Prostate gland (tissue), 1 donor: Measurements from ENCODE around the gene REV3L.

Experiments used
- POLR2A ChIP-seq: fragments of 450-650 bp; IDR thresholded peaks from one replicate; pipeline ENCODE4 v1.6.1; 2016; ENCODE audit warnings: antibody characterized with exemption, mild to moderate bottlenecking
- POLR2AphosphoS5 ChIP-seq: sonication (generic); formaldehyde crosslinking; IDR thresholded peaks from one replicate; pipeline ENCODE4 v1.6.1; 2017; ENCODE audit warnings: antibody characterized with exemption

DNA sequence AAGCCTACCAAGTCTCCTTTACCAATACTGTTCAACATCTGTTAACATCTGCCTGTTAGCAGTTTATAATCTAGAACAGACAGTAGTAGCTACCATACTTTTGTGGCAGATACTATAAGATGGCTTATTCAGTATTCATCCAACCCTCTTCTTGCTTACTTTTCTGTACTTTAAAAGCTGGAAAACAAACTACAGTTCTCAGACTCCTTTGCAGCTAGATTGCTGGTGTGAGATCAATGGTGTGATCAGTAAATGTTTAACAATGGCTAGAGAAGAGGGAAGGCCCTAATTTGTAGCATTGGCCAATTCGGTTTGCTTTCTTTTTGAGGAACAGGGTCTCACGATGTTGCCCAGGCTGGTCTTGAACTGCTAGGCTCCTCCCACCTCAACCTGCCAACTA, 3.5 kb upstream of the REV3L start:
- TF ChIP-seq POLR2A (no peak), POLR2AphosphoS5 (no peak)
